Measurements from ENCODE around the gene CCL7.

Gene CCL7

DNA sequence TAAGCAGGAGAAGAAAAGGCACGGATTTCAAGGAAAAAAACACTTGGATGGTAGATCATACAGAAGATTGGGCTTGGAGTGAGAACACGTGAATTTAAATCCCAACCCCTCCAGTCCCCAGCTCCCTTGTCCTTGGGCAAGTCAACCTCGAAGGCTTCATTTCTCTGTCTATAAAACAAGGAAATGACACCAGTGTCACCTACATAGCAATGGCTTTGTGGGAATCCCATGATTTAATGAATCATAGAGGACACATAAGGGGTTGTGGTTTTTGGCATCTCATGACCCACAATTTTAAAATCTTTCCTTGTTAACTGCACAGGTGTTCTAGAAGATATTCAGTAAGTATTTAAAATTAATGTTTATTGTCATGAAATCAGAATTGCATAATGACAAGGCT is 23.1 kb upstream of the CCL7 start:
- no peak for DNase-seq (ENCODE audit: low read depth)

DNA sequence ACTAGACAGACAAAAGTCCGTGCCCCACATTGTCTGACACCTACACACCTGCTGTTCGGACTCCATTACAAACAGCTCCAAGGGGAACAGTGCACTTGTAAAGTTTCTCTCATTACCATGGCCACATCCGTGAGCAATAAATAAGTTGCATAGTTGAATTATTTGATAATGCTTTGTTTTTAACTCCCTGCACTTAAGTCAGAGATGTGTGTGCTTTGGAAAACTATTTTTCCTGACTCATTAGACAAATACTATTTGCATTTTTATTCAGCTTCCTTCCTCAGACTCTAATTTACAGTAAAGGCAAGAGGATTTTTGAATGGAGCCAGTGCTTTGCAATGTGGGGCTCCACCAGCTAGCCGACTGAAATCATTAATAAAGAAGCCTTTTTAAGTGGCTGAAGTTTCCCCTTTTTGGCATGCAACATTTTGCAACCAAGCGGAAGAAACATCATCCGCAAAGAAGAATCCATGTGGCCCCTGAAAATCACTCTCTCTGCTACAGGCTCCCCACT is 21.5 kb upstream of the CCL7 start:
- DNase-seq (ENCODE audit: low read depth) = no peak

DNA sequence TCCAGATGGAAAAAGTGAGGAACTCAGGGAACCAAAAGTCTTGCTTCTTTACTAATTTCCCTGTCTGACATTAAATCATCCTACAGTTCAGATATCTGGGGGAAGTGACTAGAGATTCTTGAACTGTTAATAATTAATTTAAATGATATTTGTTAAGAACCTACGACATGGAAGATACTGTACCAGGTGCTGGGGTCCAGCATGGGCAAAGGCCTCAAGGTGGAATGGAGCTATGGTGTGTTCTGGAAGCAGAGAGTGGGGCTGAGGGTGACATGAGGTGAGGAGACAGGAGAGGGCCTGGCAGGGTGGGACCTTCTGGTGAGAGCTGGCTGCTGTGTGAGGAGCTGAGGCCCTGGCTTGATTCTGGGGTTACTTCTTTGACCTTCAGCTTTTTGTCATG is 21.0 kb upstream of the CCL7 start:
- no peak for DNase-seq (ENCODE audit: low read depth)

DNA sequence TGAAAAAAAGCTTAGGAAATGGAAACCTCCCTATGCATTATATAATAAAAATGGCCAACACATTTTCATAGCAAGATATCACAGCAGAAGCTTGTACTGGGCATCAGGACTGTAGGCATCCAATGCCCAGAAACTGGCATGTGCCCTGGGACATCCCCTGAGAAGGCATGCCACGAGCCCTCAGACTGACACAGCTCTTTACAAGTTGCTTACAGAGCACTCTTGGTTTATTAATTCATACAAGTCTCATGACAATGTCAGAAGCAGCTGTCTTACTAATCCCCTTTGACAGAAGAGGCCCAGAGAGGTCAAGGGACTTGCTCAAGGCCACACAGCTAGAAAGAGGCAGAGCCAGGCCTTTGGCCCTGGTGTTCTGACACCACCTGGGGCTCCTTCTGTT is 20.5 kb upstream of the CCL7 start:
- DNase-seq (ENCODE audit: low read depth) = no peak

DNA sequence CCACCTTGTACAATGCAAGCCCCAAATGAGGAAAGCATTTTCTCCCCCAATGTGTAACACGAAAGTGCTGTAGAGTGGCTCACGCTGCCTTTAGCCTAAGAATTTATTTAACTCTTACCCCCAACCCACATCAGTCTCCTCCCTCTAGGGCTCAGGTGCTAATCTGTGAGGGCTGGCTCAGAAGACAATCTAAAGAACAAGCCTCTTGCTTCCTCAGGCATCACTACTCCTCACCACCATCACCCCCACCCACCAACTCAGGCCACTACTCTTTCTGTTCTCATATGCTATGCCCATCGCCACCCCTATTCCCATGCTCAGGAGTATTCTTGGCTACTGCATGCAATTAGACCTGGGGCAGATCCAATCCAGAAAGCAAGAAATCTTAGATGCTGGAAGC is 18.8 kb upstream of the CCL7 start:
- DNase-seq (ENCODE audit: low read depth) = no peak

DNA sequence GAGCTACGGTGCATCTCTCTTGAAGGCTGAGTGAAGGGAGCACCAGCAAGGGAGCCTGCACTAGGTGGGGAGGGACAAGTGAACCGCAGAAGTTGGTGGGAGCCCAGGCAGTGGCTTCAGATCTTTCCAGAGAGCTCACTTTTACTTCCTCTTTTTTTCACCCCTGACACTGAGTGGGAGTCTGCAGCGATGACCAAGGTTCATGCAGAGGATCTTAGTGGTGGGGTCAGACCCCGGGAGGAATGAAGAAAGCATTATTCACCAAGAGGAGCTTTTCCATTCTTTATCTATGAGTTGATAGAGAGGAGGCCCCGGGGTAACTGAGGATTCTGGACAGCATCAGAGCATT is 18.0 kb upstream of the CCL7 start:
- no peak for DNase-seq (ENCODE audit: low read depth)

DNA sequence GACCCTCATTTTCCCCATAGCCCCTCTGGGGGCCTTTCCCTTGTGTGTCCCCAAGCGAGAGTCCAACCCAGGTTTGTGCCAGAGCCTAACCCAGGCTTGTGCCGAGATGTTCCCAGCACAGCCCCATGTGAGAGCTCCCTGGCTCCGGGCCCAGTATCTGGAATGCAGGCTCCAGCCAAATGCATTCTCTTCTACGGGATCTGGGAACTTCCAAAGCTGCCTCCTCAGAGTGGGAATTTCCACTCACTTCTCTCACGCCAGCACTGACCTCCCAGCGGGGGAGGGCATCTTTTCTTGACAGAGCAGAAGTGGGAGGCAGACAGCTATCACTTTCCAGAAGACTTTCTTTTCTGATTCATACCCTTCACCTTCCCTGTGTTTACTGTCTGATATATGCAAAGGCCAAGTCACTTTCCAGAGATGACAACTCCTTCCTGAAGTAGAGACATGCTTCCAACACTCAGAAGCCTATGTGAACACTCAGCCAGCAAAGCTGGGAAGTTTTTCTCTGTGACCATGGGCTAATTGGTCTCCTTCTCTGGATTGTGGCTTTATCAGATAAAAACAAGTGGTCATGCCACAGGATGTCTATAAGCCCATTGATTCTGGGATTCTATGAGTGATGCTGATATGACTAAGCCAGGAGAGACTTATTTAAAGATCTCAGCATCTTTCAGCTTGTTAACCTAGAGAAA is 17.4 kb upstream of the CCL7 start:
- DNase-seq (ENCODE audit: low read depth) = no peak

DNA sequence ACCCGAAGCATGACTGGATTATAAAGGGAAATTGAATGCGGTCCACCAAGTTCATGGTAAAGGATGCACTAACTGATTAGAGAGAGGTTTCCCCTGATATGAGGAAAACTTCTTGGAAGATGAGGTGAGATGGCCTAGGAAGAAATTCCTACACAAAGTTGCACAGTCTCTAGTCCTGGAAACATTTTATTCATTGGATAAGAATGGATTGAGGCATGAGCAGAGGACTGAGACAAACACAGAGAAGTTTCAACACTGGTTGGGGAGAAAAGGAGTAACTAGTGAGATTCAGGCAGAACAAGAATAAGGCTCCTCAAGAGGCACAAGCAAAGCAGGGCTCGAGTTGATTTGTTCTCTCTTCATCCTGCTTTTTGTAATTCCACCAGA is 16.9 kb upstream of the CCL7 start:
- DNase-seq (ENCODE audit: low read depth) = no peak

DNA sequence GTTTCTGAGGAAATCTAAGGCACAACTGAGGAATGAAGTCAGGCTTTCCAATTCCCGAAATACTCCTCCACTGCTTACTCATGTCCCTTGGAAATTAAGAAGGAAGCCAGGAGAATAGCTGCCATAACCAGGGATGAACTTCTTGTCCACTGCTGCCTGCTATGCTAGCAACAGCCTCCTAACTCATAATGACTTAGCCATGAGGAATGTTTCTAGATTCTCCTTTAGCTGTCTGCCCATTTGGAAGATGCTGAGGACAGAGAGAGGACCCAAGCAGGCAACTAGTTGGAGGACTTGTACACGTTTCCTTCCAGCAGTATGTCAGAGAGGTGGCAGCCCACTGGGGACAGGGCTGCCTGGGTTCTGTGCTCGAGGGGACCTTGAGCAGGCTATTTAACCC is 15.9 kb upstream of the CCL7 start:
- DNase-seq (ENCODE audit: low read depth) = no peak

DNA sequence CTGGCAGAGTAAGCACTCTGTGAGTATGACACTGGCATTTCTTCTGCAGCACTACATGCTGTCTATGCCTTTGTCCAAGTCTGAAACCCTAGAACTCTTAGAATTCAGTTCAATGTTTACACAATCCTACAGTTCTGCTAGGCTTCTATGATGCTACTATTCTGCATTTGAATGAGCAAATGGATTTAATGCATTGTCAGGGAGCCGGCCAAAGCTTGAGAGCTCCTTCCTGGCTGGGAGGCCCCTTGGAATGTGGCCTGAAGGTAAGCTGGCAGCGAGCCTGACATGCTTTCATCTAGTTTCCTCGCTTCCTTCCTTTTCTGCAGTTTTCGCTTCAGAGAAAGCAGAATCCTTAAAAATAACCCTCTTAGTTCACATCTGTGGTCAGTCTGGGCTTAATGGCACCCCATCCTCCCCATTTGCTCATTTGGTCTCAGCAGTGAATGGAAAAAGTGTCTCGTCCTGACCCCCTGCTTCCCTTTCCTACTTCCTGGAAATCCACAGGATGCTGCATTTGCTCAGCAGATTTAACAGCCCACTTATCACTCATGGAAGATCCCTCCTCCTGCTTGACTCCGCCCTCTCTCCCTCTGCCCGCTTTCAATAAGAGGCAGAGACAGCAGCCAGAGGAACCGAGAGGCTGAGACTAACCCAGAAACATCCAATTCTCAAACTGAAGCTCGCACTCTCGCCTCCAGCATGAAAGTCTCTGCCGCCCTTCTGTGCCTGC is 15.2 kb upstream of the CCL7 start, which contains the start of gene CCL2:
TSS of gene CCL2 (plus strand) at position 635 of the 730 bp plus-strand sequence. CDS start at position 700, 65 bp downstream.
- no peak for DNase-seq (ENCODE audit: low read depth)

DNA sequence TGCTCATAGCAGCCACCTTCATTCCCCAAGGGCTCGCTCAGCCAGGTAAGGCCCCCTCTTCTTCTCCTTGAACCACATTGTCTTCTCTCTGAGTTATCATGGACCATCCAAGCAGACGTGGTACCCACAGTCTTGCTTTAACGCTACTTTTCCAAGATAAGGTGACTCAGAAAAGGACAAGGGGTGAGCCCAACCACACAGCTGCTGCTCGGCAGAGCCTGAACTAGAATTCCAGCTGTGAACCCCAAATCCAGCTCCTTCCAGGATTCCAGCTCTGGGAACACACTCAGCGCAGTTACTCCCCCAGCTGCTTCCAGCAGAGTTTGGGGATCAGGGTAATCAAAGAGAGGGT is 14.7 kb upstream of the CCL7 start:
- no peak for DNase-seq (ENCODE audit: low read depth)

DNA sequence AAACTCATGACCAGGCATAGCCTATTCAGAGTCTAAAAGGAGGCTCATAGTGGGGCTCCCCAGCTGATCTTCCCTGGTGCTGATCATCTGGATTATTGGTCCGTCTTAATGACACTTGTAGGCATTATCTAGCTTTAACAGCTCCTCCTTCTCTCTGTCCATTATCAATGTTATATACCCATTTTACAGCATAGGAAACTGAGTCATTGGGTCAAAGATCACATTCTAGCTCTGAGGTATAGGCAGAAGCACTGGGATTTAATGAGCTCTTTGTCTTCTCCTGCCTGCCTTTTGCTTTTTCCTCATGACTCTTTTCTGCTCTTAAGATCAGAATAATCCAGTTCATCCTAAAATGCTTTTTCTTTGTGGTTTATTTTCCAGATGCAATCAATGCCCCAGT is 14.2 kb upstream of the CCL7 start:
- DNase-seq (ENCODE audit: low read depth) = no peak

DNA sequence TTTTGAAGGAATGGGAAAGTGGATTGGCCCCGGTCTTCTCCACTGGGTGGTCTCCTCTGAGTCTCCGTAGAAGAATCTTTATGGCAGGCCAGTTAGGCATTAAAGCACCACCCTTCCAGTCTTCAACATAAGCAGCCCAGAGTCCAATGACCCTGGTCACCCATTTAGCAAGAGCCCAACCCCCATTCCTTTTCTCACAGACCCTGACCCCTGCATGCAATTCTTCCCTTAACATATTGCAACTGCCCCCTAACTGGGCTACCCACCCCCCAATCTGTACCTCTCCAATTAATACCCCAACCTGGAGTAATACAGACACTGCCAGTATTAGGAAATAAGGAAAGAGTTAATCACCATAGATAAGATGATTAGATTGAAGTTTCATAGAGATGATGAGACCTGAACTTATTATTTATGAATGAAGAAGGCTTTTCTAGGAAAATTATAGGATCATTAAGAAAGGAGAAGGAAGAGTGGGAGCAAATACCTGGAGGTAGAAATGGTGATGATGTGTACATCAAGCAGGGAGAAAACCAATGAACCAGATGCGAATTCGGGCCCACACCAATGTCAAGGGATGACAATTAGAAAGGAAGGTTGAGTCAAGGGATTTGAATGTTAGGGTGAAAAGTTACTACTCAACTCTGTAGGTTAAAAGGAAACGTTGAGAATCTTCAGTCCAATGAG is 12.6 kb upstream of the CCL7 start:
- no peak for DNase-seq (ENCODE audit: low read depth)

DNA sequence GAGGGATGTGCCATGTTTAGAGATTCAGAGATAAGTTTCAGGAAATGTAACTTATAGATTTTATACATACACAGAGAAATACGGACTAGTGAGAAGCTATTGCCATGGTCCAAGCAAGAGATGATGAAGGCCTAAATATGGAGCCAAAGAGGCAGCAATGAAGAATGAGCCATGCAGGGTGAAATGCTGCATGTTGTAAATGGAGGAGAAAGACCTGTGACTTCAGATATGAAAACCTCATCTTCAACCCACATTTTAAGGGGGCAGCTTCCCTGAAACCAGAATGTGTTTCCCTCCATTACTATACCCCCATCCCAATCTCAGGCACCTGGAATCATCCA is 12.1 kb upstream of the CCL7 start:
- no peak for DNase-seq (ENCODE audit: low read depth)

DNA sequence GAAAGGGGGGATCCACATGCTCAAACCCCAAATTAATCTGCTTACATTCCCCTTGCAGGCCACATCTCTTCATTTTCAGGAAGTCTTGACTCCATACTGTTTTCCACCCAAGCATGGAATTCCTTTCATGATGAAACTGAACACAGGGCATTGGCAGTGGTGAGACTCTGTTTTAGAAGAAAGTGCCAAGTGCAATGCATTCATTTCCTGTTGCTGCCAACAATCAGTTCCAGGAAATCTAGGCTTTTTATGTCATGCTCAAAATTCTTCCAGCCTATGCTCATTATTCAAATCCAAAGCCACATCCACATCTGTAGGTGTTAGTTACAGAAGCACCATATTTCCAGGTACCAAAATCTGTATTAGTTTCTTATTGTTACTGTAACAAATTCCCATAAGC is 10.9 kb upstream of the CCL7 start:
- no peak for DNase-seq (ENCODE audit: low read depth)

DNA sequence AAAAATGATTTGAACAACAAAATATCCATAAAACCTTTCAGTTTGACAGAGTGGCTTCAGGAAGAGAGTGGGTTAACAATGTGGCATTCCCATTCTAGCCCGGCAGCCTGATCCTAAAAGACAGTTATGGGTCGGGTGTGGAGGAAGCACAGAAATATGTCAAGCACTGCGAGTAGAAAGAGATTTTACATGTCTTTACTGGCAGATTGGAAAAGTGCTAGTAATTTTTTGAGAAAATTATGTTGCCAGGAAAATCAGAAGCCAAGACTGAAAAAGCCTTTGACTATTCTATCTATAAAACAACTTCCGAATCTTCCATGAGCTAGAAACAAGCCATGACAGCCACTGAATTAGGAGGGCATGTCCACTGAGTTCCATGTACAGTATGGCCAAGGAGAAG is 9.2 kb upstream of the CCL7 start:
- no peak for DNase-seq (ENCODE audit: low read depth)

DNA sequence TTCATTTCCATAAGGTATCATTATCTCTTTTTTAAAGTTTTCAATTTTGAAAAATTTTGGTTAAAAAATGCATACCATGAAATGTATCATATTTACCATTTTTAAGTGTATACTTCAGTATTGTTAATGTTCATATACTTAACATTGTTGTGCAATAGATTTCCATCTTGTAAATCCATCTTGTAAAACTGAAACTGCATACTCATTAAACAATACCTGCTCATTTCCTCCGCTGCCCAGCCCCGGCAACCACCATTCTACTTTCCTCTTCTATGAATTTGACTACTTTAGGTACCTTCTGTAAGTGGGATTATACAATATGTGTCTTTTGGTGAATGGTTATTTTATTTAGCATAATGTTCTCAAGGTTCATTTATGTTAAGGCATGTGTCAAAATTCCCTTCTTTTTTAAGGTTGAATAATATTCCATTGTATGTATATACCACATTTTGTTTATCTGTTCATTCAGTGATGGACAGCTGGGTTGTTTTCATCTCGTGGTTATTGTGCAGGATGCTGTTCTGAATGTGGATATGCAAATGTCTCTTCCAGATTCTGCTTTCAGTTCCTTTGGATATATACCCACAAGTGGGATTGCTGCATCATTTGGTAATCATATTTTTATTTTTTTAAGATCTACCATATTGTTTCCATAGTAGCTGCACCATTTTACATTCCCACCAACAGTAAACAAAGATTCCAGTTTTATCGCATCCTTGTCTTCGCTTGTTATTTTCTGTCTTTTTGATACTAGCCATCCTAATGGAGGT is 8.3 kb upstream of the CCL7 start:
- DNase-seq (ENCODE audit: low read depth) = no peak

DNA sequence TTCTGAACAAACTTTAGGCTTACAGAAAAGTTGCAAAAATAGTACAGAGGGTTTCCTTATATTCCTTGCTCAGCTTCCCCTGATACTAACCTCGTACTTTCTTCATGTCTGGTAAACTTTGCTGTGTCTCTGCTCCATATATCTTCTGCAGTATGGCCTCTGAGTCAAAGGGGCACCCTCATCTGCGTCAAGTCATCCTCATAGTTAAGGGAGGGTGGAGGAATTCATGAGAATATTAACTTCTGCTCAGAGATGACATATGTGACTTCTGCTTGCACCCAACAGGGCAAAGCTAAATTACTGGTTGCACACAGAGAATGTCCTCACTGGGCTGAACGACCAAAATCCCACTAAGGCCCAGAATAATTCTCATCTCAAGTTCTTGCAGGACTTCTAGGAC is 4.3 kb upstream of the CCL7 start:
- DNase-seq (ENCODE audit: low read depth) = no peak

DNA sequence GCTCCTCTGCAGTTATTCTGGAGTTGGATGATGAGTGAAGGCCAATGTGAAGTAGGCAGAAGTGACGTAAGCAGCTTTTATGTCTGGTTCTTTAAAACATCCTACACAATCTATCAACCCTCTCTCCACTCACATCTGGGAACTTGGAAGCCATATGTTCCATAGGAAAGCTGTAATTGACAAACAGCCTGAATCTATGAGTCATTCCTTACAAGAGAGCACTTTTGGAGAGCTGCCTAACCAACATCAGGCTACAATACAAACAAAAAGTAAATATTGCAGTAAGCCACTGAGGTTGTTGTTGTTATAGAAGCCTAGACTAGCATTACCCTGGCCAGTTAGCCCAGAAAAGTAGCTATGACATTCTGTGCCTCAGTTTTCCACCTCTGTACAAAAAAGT is 5.9 kb downstream of the CCL7 start:
- DNase-seq (ENCODE audit: low read depth) = no peak

DNA sequence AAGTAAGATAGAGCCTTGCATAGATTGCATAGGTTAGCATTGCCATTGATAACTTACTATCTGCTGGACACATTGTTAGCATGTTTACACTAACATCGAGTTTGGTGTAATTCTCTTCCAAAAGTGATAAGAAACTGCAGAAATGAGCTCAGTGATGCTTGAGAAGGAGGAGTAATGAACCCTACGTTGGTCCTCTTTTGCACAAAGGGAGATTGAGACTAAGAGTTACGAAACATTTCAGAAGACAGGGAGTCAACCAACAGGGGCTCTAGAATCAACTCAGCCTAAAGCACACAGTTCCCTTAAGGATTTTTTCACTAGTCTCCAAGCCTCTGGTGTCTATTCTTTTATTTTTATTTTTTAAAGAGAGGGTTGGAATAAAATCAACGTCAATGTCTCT is 6.8 kb downstream of the CCL7 start:
- no peak for DNase-seq (ENCODE audit: low read depth)

DNA sequence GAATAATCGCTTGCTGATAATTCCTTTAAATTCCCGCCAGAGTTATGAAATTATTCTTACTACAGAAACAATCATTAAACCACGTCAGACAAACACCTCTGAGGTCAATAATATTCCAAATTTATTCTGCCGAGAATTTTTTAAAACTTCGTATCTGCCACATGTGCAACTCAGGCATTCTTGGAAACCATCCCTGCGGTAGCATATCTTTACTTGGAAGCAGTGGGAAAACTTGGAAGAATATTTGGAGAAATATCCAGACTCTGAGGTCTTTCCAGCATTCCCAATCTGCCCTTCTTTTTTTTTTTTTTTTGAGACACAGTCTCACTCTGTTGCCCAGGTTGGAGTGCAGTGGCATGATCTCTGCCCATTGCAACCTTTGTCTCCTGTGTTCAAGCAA is 13.6 kb downstream of the CCL7 start:
- no peak for DNase-seq (ENCODE audit: low read depth)

DNA sequence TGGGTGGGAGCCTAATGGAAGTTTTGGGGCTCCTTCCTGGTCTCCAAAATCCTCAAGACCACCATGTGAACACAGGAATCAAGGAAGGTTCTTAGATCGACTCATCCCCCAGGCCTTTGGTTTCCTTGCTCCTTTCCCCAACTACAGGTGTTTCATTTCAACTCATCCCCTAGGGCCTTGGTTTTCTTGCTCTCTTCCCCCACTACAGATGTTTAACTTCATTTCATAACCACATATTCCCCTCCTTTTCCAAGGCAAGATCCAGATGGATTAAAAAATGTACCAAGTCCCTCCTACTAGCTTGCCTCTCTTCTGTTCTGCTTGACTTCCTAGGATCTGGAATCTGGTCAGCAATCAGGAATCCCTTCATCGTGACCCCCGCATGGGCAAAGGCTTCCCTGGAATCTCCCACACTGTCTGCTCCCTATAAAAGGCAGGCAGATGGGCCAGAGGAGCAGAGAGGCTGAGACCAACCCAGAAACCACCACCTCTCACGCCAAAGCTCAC is 15.3 kb downstream of the CCL7 start, which contains the start of gene CCL11:
TSS of gene CCL11 (plus strand) at position 457 of the 507 bp plus-strand sequence. CDS start 67 bp downstream, outside the sequence.
- DNase-seq (ENCODE audit: low read depth) = no peak
